ENCODE data around the gene PSMD8. TPM values are rescaled to one million over a fixed set of nuclear protein-coding genes. Genes with fewer than 3 reads are reported as not detected.
"Not testable (repeated sequence)": the region's sequence is repeated elsewhere in the genome, so short reads cannot be mapped to it uniquely, and the experiment has no call there.

The PSMD8 gene
- total RNA-seq, 6 experiments from 2014 or later: 69.2 to 181 (median 75.2) TPM

DNA sequence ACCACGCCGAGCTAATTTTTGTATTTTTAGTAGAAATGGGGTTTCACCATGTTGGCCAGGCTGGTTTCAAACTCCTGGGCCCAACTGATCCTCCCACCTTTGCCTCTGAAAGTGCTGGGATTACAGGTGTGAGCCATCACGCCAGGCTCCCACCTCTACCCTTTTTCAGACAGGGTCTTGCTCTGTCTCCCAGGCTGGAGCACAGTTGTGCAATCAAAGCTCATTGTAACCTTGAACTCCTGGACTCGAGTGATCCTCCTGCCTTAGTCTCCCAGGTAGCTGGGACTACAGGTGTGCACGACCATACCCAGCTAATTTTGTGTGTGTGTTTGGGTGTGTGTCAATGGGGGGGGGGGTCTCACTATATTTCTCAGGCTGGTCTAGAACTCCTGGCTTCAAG, 49.9 kb downstream of the PSMD8 start:
- no peaks in the 10 kb centered on the region for H3K9me3 ChIP-seq
- H3K4me1 ChIP-seq: no peaks in the 10 kb centered on the region
- intact Hi-C loops (cut with DNase I): no loop called here
- no peaks in the 10 kb centered on the region for H3K36me3 ChIP-seq
- no peak for ATAC-seq
- no peak overlapping the region for H3K27ac ChIP-seq
- no peaks in the 10 kb centered on the region for H3K27me3 ChIP-seq
- 44% methylated on average over 4 of the region's 5 CpGs for WGBS (ENCODE audit: insufficient coverage, low coverage, low lambda C conversion rate, missing lambda C conversion rate)
- TF ChIP-seq, protein P1, sequence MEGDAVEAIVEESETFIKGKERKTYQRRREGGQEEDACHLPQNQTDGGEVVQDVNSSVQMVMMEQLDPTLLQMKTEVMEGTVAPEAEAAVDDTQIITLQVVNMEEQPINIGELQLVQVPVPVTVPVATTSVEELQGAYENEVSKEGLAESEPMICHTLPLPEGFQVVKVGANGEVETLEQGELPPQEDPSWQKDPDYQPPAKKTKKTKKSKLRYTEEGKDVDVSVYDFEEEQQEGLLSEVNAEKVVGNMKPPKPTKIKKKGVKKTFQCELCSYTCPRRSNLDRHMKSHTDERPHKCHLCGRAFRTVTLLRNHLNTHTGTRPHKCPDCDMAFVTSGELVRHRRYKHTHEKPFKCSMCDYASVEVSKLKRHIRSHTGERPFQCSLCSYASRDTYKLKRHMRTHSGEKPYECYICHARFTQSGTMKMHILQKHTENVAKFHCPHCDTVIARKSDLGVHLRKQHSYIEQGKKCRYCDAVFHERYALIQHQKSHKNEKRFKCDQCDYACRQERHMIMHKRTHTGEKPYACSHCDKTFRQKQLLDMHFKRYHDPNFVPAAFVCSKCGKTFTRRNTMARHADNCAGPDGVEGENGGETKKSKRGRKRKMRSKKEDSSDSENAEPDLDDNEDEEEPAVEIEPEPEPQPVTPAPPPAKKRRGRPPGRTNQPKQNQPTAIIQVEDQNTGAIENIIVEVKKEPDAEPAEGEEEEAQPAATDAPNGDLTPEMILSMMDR (IDR thresholded peaks at IDR 0.05): no peak
- no peak for TF ChIP-seq POLR2A (IDR thresholded peaks at IDR 0.05)
- no peak overlapping the region for H3K4me3 ChIP-seq
- no peak for DNase-seq

DNA sequence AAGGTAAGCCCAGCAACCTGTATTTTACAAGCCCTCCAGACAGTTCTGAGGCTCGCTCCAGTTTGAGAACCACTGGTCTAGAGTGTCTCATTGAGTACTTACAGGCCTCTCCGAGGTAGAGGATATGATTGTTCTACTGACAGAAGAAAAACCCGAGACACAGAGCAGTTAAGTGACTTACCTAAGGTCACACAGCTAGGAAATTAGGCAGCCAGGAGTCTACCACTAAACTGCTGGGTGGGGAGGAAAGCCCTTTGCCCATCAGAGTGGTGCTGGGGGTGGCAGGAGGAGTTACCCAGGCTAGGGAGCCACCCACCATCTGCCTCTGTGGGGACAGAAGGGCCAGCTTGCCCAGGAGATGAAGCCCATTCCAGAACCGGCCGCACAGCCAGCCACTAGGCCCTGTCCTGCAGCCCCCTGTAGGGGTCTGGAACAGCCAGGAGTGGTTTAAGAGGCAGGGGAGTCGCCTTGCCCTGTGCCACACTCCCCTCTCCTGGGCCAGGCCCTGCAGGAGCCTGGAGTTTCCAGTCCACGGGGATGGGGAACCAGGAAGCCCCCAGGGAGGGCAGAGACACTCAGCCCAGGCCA, 50.9 kb downstream of the PSMD8 start:
- ATAC-seq: peak in 2 of 4 donors; percentile 12 to 46

DNA sequence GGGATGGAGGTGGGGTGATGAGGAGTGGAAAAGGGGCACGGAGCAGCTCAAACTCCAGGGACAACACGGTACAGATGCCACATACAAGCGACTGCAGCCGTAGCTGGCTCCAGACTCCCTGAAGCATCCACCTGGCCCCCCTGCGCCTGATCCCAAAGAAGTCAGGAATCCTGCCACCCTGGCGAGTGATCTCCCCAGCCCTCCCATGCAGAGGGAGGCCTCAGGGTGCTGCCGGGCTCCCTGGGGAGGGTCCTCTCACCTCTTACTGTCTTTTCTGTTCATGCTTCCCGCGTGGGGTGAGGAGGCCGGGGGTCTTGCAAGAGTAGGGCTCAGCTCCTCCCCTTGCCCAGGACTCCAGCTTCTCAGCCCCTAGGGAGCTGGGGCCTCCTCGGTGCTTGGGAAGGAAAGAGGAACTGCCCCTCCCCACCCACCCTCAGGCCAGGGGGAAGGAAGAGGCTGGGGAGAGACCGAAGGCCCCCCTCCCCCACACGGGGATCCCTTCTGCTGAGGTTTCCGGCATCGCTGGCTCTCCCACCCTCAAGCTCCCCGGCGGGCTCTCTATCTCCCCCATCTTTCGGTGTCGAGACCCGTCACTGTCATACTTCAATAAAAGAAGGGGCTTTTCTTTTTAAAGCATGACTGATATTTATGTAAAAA, 51.6 kb downstream of the PSMD8 start, which contains the start of gene RASGRP4:
TSS of gene RASGRP4 (minus strand) at position 410 of the 657 bp plus-strand sequence. CDS start at position 282, 128 bp downstream.
- H3K4me3 ChIP-seq: peak within 1 kb of the TSS in 2 of 3 donors; percentile 25 to 38
- TF ChIP-seq POLR2A (IDR thresholded peaks at IDR 0.05): no peak
- TF ChIP-seq, protein P1 (IDR thresholded peaks at IDR 0.05): no peak

More for the DNA sequence above, 50.9 kb downstream of the PSMD8 start:
- 60% methylated on average over 1 of the region's 7 CpGs for WGBS (ENCODE audit: insufficient coverage, low coverage, low lambda C conversion rate, missing lambda C conversion rate)
- intact Hi-C loops (cut with DNase I): no loop called here
- no peak for DNase-seq
- Histone ChIP-seq H3K27ac (no peak overlapping the region), H3K4me3 (peak overlapping the region in 2 of 3 donors; percentile 25 to 38), H3K27me3 (no peaks in the 10 kb centered on the region), H3K9me3 (no peaks in the 10 kb centered on the region), H3K36me3 (no peaks in the 10 kb centered on the region), H3K4me1 (no peaks in the 10 kb centered on the region)
- TF ChIP-seq, protein P1 (IDR thresholded peaks at IDR 0.05): no peak
- TF ChIP-seq POLR2A (IDR thresholded peaks at IDR 0.05): no peak

DNA sequence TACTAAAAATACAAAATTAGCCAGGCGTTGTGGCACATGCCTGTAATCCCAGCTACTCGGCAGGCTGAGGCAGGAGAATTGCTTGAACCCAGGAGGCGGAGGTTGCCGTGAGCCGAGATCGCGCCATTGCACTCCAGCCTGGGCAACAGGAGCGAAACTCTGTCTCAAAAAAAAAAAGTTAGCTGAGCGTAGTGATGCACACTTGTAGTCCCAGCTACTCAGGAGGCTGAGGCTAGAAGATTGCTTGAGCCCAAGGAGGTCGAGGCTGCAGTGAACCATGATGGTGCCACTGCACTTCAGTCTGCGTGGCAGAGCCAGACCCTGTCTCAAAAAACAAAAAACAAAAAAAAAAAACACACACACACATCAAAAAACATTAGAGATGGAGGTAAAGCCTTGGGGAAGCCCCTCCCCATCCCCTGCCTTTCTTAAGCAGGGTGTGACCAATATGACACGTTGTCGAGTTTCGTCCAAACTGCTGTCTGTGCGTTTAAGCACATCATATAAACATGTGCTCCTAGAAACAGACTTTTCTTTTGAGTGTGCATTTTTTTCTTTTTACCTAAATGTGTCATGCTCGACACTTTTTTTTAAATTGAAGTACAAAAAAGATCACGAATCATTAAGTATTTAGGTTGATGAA, 52.8 kb downstream of the PSMD8 start:
- WGBS (ENCODE audit: insufficient coverage, low coverage, low lambda C conversion rate, missing lambda C conversion rate): 38% methylated on average over 10 of the region's 17 CpGs
- intact Hi-C loops (cut with DNase I); H3K36me3 ChIP-seq; H3K4me3 ChIP-seq; DNase-seq; H3K4me1 ChIP-seq; H3K27me3 ChIP-seq; H3K27ac ChIP-seq; H3K9me3 ChIP-seq; ATAC-seq: not testable (repeated sequence)

More for the DNA sequence above, 51.6 kb downstream of the PSMD8 start, which contains the start of gene RASGRP4:
- Histone ChIP-seq H3K27me3 (no peaks in the 10 kb centered on the region), H3K27ac (no peak within 1 kb of the TSS), H3K9me3 (no peaks in the 10 kb centered on the region), H3K36me3 (no peaks in the 10 kb centered on the region), H3K4me1 (no peaks in the 10 kb centered on the region)
- intact Hi-C loops (cut with DNase I): no loop called here
- 12% methylated on average over 10 of the region's 20 CpGs for whole genome bisulfite sequencing (ENCODE audit: insufficient coverage, low coverage, low lambda C conversion rate, missing lambda C conversion rate)
- peak; percentile 49 to 61 (median 57) for DNase-seq
- peak; percentile 61 to 72 (median 66) for ATAC-seq
